SJCRH30 (cell line): ENCODE measurements around the gene H2BK1. TPM values are rescaled to one million over a fixed set of nuclear protein-coding genes. Genes with fewer than 3 reads are reported as not detected.

Experiments
- DNase-seq, 2 experiments: peaks; one replicate each; pipeline ENCODE4 v3.0.0-alpha.2; 2015 to 2020
- H3K27ac ChIP-seq: fragments of 250-450 bp; sonication (Bioruptor Pico); 2 replicates; pipeline ENCODE4 v1.5.1; 2020; ENCODE audit warnings: mild to moderate bottlenecking, moderate library complexity
- H3K27me3 ChIP-seq: fragments of 250-450 bp; sonication (Bioruptor Pico); 2 replicates; pipeline ENCODE4 v1.5.1; 2020; ENCODE audit warnings: mild to moderate bottlenecking, moderate library complexity
- H3K36me3 ChIP-seq: fragments of 250-450 bp; sonication (Bioruptor Pico); 2 replicates; pipeline ENCODE4 v1.5.1; 2020; ENCODE audit warnings: mild to moderate bottlenecking, moderate library complexity
- H3K4me1 ChIP-seq: fragments of 250-450 bp; sonication (Bioruptor Pico); 2 replicates; pipeline ENCODE4 v1.5.1; 2020; ENCODE audit warnings: mild to moderate bottlenecking, moderate library complexity
- H3K4me3 ChIP-seq: fragments of 250-450 bp; sonication (Bioruptor Pico); 2 replicates; pipeline ENCODE4 v1.5.1; 2020; ENCODE audit warnings: mild to moderate bottlenecking, moderate library complexity
- H3K9me3 ChIP-seq: fragments of 250-450 bp; sonication (Bioruptor Pico); replicated peaks from 2 replicates; pipeline ENCODE4 v1.5.1; 2020; ENCODE audit warnings: mild to moderate bottlenecking, moderate library complexity
- total RNA-seq: library from RNA; depleted of rRNA; stranded (reverse); fragments of >200 nt; shearing (Covaris generic); gene quantifications from 2 replicates; pipeline ENCODE4 v1.2.3, GENCODE V29; 2014

The H2BK1 gene
- total RNA-seq, 1 experiment from 2014 or later: not detected

GRCh38 chr7:151191544-151191943 is 18.7 kb downstream of the H2BK1 start:
- Histone ChIP-seq H3K9me3 (no peaks in the 10 kb centered on the region), H3K4me1 (peaks cover 6% of the 10 kb centered on the region), H3K4me3 (no peak overlapping the region), H3K27me3 (peaks cover 29% of the 10 kb centered on the region; the same call in 1 of the 2 replicates), H3K36me3 (no peaks in the 10 kb centered on the region), H3K27ac (no peak overlapping the region)
- DNase-seq: no peak

- no peak for DNase-seq
- no peak overlapping the region for H3K4me3 ChIP-seq
- H3K9me3 ChIP-seq: no peaks in the 10 kb centered on the region
- H3K36me3 ChIP-seq: no peaks in the 10 kb centered on the region
- peaks cover 21% of the 10 kb centered on the region; the same call in 1 of the 2 replicates for H3K27me3 ChIP-seq
- H3K27ac ChIP-seq: no peak overlapping the region
- H3K4me1 ChIP-seq: peaks cover 6% of the 10 kb centered on the region
Measured at GRCh38 chr7:151189038-151189437, 21.2 kb downstream of the H2BK1 start.

GRCh38 chr7:151188252-151188542 is 22.1 kb downstream of the H2BK1 start:
- Histone ChIP-seq H3K9me3 (no peaks in the 10 kb centered on the region), H3K36me3 (no peaks in the 10 kb centered on the region), H3K27me3 (peaks cover 20% of the 10 kb centered on the region; the same call in 1 of the 2 replicates), H3K27ac (no peak overlapping the region), H3K4me3 (no peak overlapping the region), H3K4me1 (peaks cover 6% of the 10 kb centered on the region)
- no peak for DNase-seq

GRCh38 chr7:151187409-151188251 is 22.7 kb downstream of the H2BK1 start:
- peak in 1 of 2 experiments; percentile 29 for DNase-seq
- Histone ChIP-seq H3K36me3 (no peaks in the 10 kb centered on the region), H3K9me3 (no peaks in the 10 kb centered on the region), H3K27ac (no peak overlapping the region), H3K4me3 (no peak overlapping the region), H3K4me1 (peaks cover 6% of the 10 kb centered on the region), H3K27me3 (peaks cover 15% of the 10 kb centered on the region; the same call in 1 of the 2 replicates)

- H3K9me3 ChIP-seq: no peaks in the 10 kb centered on the region
- H3K4me1 ChIP-seq: peaks cover 6% of the 10 kb centered on the region
- DNase-seq: no peak
- no peak within 1 kb of the TSS for H3K27ac ChIP-seq
- no peaks in the 10 kb centered on the region for H3K36me3 ChIP-seq
- peaks cover 12% of the 10 kb centered on the region; the same call in 1 of the 2 replicates for H3K27me3 ChIP-seq
- no peak within 1 kb of the TSS for H3K4me3 ChIP-seq
Measured at GRCh38 chr7:151186640-151187408, 23.5 kb downstream of the H2BK1 start, which contains the start of gene ASB10. TSS of gene ASB10 (minus strand) at chr7:151187250. CDS start at chr7:151187130, 120 bp downstream.

GRCh38 chr7:151185762-151186639 is 24.3 kb downstream of the H2BK1 start:
- Histone ChIP-seq H3K4me3 (no peak overlapping the region), H3K4me1 (peaks cover 6% of the 10 kb centered on the region), H3K36me3 (no peaks in the 10 kb centered on the region), H3K27me3 (peaks cover 12% of the 10 kb centered on the region; the same call in 1 of the 2 replicates), H3K9me3 (no peaks in the 10 kb centered on the region), H3K27ac (no peak overlapping the region)
- no peak for DNase-seq

- Histone ChIP-seq H3K27ac (no peak overlapping the region), H3K27me3 (peaks cover 4% of the 10 kb centered on the region; the same call in 1 of the 2 replicates), H3K36me3 (no peaks in the 10 kb centered on the region), H3K4me3 (no peak overlapping the region), H3K9me3 (no peaks in the 10 kb centered on the region), H3K4me1 (peaks cover 4% of the 10 kb centered on the region; the same call in 1 of the 2 replicates)
- peak; percentile 59 to 62 for DNase-seq
Measured at GRCh38 chr7:151181011-151181431, 29.3 kb downstream of the H2BK1 start.

GRCh38 chr7:151179946-151180345 is 30.3 kb downstream of the H2BK1 start:
- Histone ChIP-seq H3K36me3 (no peaks in the 10 kb centered on the region), H3K27ac (no peak overlapping the region), H3K4me3 (no peak overlapping the region), H3K27me3 (peaks cover 4% of the 10 kb centered on the region; the same call in 1 of the 2 replicates), H3K4me1 (peaks cover 4% of the 10 kb centered on the region; the same call in 1 of the 2 replicates), H3K9me3 (no peaks in the 10 kb centered on the region)
- DNase-seq: no peak

- Histone ChIP-seq H3K9me3 (no peaks in the 10 kb centered on the region), H3K27ac (no peak overlapping the region), H3K4me1 (peaks cover 4% of the 10 kb centered on the region; the same call in 1 of the 2 replicates), H3K36me3 (no peaks in the 10 kb centered on the region), H3K4me3 (no peak overlapping the region), H3K27me3 (peaks cover 4% of the 10 kb centered on the region; the same call in 1 of the 2 replicates)
- DNase-seq: no peak
Measured at GRCh38 chr7:151179287-151179860, 30.9 kb downstream of the H2BK1 start.

GRCh38 chr7:151178831-151179230 is 31.5 kb downstream of the H2BK1 start:
- no peak overlapping the region for H3K27ac ChIP-seq
- DNase-seq: no peak
- peaks cover 4% of the 10 kb centered on the region; the same call in 1 of the 2 replicates for H3K4me1 ChIP-seq
- no peak overlapping the region for H3K4me3 ChIP-seq
- peaks cover 4% of the 10 kb centered on the region; the same call in 1 of the 2 replicates for H3K27me3 ChIP-seq
- H3K9me3 ChIP-seq: no peaks in the 10 kb centered on the region
- no peaks in the 10 kb centered on the region for H3K36me3 ChIP-seq

- H3K4me1 ChIP-seq: peaks cover 4% of the 10 kb centered on the region; the same call in 1 of the 2 replicates
- H3K4me3 ChIP-seq: no peak overlapping the region
- H3K27me3 ChIP-seq: peaks cover 4% of the 10 kb centered on the region; the same call in 1 of the 2 replicates
- no peaks in the 10 kb centered on the region for H3K36me3 ChIP-seq
- no peak for DNase-seq
- no peaks in the 10 kb centered on the region for H3K9me3 ChIP-seq
- H3K27ac ChIP-seq: no peak overlapping the region
Measured at GRCh38 chr7:151178236-151178635, 32.1 kb downstream of the H2BK1 start.

GRCh38 chr7:151177310-151177709 is 33.0 kb downstream of the H2BK1 start:
- Histone ChIP-seq H3K9me3 (no peaks in the 10 kb centered on the region), H3K27ac (no peak overlapping the region), H3K4me3 (no peak overlapping the region), H3K27me3 (peaks cover 4% of the 10 kb centered on the region; the same call in 1 of the 2 replicates), H3K4me1 (peaks cover 4% of the 10 kb centered on the region; the same call in 1 of the 2 replicates), H3K36me3 (no peaks in the 10 kb centered on the region)
- DNase-seq: no peak

GRCh38 chr7:151176401-151176800 is 33.9 kb downstream of the H2BK1 start:
- Histone ChIP-seq H3K27ac (no peak overlapping the region), H3K36me3 (no peaks in the 10 kb centered on the region), H3K4me1 (peaks cover 4% of the 10 kb centered on the region; the same call in 1 of the 2 replicates), H3K27me3 (peaks cover 4% of the 10 kb centered on the region; the same call in 1 of the 2 replicates), H3K9me3 (no peaks in the 10 kb centered on the region), H3K4me3 (no peak overlapping the region)
- no peak for DNase-seq
